Measurements from ENCODE around the gene MKI67.

DNA sequence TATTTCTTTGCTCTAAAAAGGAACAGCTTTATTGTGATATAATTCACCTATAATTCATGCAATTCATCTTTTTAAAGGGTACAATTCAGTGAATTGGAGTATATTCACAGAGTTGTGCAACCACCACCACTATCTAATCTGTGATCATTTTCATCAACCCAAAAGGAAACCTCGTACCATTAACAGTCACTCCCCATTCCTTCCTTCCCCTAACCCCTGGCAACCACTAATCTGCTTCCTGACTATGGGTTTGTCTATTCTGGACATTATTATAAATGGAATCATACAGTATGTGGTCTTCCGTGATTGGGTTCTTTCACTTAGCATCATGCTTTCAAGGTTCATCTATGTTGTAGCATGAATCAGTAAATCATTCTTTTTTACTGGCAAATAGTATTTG, 52.3 kb downstream of the MKI67 start:
- TF ChIP-seq CTCF (IDR thresholded peaks at IDR 0.05; ENCODE audit: low read depth, low read length) = no peak
- TF ChIP-seq POLR2A (IDR thresholded peaks at IDR 0.05; ENCODE audit: extremely low read depth, insufficient read length) = no peak
- TF ChIP-seq MYC (IDR thresholded peaks at IDR 0.05; ENCODE audit: low read depth, low read length) = no peak
- TF ChIP-seq, protein P1, sequence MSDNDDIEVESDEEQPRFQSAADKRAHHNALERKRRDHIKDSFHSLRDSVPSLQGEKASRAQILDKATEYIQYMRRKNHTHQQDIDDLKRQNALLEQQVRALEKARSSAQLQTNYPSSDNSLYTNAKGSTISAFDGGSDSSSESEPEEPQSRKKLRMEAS (IDR thresholded peaks at IDR 0.05; ENCODE audit: low read depth, low read length) = no peak
